WI38 (cell line): ENCODE data around the gene ATPAF2.
A peak's percentile ranks its signal among the peaks of the same experiment; 100 is the strongest.

ENCODE experiments used
- H3K4me3 ChIP-seq: 2 replicates; pipeline ENCODE4 v1.5.1; 2011; ENCODE audit warnings: low read depth, mild to moderate bottlenecking, control low read depth, low read length
- CTCF ChIP-seq: IDR thresholded peaks from 2 replicates; pipeline ENCODE4 v1.5.1; 2012; ENCODE audit warnings: low read depth, mild to moderate bottlenecking, control low read depth, low read length

Gene ATPAF2

DNA sequence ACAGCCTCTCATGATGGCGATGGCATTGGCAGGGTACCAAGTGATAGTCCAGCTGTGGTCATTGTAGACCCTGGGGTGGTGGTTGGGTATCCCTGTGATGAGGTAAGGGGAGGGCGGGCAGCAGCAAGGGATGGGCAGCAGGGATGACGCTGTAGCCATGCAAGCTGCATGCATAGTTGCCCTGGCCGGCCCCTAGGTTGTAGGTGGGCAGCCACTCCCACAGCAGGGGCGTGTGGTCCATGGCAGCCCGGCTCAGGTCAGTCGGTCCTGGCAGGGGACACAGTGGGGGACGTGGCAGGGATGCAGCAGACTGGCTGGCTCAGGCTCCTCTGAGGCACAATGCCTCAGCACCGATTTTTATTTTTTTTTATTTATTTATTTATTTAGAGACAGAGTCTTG lies 57.6 kb downstream of the ATPAF2 start:
- TF ChIP-seq CTCF: no peak
- no peak overlapping the region for H3K4me3 ChIP-seq

GRCh38 chr17:17979778-17980177 lies 59.2 kb downstream of the ATPAF2 start:
- no peak overlapping the region for H3K4me3 ChIP-seq
- no peak for TF ChIP-seq CTCF

DNA sequence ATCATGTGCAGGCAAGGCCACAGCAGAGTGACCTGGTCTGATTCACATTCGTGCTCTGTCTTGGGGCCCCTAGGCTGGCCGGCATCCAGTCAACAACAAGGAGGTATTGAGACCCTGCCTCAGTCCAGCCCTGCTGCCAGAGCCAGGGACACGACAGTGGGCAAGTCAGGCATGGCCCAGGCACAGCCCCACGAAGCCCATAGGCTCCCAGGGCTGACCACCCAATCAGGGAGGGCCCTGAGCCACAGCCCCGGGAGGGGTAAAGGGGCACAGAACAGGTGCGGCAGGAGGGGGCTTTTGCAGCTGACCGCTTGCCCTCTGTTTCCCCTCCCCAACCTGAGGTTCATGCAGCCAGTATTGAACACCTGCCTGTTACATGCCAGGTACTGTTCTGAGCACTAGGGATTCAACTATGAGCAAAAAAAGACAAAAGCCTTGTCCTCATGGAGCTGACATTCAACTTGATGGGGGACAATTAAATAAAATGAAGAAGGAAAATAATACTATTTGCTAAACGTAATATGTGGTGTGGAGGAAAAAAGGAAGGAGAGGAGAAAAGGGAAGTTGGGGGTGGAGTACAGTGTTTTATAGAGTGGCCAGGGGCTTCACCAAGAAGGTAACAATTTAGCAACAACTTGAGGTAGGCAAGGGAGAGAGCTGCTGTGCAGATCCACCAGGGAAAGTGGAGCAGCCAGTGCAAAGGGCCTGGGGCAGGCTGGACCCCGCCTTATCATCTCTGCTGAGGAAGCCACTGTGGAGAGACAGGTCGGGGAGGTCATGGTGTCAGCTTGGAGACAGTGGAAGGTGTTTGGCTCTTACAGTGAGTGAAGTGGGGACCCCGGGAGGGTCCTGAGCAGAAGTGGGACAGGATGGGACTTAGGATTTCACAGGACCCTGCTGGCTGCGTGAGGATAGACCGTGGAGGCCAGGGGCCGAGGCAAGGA lies 60.2 kb downstream of the ATPAF2 start:
- TF ChIP-seq CTCF: no peak
- no peak overlapping the region for H3K4me3 ChIP-seq

DNA sequence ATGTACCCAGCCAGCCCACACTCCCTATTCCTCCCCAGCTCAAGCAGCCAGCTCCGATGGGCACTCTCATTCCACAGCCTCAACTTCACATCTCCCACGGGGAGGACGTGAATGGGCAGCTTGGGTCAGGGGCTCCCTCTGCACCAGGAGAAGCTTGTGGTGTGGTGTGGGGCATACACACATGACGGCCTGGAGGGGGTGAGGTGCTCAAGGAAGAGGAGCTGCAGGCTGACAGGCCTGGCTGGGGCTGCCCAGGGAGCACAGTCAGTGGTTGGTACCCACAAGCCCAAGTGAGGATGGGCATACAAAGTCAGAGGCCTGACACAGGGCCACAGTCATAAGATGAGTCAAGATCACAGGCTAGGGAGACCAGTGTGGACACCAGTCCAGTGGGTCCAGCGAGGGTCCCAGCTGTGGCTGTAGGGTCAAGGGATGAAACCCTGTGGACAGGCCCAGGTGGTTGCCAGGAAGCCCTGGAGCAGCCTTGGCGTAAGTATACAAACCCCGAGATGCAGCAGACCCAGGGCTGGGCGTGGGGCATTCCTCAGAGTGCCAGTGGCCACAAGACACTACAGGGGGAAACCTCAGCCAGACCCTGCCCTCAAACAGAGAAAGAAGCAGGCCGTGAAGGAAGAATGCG lies 61.9 kb downstream of the ATPAF2 start:
- TF ChIP-seq CTCF: no peak
- no peak overlapping the region for H3K4me3 ChIP-seq

DNA sequence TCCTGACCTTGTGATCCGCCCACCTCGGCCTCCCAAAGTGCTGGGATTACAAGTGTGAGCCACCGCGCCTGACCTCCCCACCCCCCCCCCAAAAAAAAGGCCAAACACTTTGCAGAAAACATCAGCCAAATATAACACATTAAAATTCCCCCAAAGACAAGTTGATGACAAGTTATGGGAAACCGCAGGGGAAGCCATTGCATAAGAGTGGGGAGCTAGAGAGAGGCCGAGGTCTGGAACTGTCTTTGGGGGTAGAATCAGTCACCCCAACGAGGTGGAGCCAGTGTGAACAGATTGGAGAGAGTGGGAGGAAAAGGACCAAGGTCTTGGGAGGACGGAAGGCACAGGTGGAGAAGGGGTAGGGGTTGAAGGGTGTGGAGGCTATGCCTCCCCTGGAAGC lies 63.5 kb downstream of the ATPAF2 start:
- no peak for TF ChIP-seq CTCF
- no peak overlapping the region for H3K4me3 ChIP-seq

- H3K4me3 ChIP-seq: peak overlapping the region; percentile 69
- no peak for TF ChIP-seq CTCF
Measured at GRCh38 chr17:17972952-17973254, 66.1 kb downstream of the ATPAF2 start.
